Activated CD4-positive, alpha-beta T cell treated with anti-CD3 and anti-CD28 coated beads, Interleukin-2, Interleukin-4, amounts not matched to agents 100 ng/mL and 50 ng/mL, durations not matched to agents 16 hours and 8 hours (primary cell): ENCODE data around the gene HAO1.
"Not testable (repeated sequence)": the region's sequence is repeated elsewhere in the genome, so short reads cannot be mapped to it uniquely, and the experiment has no call there.

ENCODE experiments used
- DNase-seq: peaks from one replicate; pipeline ENCODE4 v3.0.0-alpha.2; 2020; ENCODE audit warnings: low spot score

Gene HAO1

DNA sequence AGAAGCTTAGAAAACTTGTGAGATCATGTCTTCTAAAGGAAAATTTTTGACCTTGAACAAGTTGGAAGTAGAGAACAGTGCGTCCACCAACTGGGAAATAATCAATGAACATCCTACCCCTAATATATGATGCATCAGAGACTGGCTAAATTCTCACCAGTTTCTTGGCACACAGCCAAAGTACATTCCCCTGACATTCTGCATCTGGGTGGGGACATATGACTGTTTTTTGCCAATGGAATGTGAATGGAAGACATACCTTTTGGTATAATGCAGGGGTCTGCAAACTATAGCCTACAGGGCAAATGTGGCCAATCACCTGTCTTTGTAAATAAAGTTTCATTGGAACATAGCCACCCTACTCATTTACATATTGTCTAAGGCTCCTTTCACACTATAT is 84.7 kb downstream of the HAO1 start:
- DNase-seq: no peak

DNA sequence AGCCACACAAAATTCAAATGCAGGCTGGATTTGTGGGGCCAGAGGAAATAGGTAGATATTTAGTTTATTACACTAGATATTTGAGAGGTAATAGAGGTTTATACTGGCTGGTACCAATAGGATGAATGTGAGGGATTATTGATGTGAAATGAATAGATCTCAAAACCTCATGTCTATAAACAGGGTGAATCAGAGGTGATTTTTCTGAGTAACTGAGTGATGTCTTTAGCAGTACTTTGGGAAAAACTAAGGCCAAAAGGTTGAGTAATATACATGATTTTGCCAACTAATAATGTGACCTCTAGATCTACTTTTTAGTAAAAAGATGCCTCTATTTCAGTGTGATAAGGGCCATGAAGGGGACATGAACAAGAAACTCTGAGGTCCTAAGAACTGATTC is 86.8 kb downstream of the HAO1 start:
- no peak for DNase-seq

DNA sequence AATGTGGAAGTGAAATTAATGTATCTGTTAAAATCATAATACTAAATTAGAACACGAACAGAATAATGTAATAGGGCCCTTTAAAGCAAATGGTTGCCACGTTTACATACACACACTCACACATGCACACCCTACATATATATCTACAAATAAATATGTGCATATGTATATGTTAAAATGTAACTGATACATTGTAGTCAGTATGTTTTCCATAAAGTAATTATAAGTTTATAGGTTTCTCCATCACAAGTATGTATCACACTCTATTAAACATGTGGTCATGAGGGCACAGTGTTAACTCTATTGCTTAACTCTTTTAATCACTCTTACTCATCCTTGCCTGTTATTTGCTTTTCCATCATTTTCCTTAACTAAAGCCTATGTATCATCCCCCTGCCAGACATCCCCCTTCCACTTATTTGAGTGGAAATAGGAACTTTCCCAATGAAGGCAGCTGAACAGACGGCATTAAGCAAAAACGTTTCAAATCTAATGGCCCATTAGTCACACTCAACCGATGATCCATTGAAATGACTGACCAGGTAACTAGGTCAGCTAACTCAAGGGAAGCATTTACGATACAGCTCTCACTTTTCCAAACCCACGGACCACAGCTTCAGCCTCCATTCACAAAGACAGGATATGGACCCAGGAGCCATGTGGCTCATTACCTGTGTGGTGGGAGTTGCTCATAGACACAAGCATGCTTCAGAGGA is 89.3 kb downstream of the HAO1 start:
- DNase-seq: no peak

DNA sequence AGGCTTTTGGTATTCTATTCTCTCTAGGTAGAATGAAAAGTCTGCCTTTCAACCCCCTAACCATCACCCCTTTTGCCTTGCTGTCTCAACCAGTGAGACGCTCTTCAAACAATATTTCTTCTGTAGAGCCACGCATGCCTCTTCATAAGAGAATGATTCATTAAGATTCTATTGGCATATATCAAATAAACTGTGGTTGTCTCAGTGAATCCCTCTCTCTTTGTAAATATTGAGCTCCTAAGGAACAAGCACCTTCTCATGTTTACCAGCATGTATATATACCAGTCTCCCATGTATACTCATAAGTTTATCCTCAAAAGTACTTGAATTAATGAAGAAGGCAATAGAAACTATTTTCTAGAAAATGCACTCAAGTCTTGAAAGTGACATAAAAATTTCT is 90.6 kb downstream of the HAO1 start:
- no peak for DNase-seq

DNA sequence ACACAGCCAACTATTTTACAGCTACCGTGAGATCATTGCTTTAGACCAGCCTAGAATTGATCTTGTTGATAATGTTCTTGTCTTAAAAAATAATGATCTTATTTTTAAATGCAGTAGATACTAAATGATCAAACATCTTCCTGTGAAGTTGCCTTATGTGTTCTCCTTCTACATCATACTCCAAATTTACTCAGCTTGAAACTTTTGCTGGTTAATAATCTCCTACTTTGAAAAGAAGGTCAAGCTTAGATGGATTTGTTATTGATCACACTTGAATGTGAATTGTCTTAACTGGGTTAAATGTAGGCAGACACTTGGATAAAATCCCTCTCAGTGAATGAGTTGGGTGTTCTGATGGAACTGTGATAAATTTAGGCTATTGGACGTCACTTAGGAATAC is 91.9 kb downstream of the HAO1 start:
- DNase-seq: no peak

DNA sequence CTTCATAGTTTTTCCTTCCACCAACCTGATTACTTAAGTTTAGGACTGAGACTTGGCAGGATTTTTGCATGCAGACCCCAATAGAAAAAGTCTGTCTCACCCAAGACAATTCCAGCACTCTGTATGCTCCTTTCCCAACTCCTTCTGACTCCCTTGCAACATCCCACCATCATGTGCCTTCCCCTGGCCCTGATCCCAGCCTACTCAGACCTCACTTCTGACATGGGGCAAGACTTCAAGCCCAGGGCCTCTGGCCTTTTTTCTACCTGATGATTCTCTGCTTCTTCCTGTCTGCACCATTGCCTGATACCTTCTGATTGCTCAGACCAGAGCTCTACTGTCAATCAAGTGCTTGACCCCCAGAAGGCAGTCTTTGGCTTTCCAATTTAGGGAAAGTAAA is 96.6 kb downstream of the HAO1 start:
- no peak for DNase-seq

DNA sequence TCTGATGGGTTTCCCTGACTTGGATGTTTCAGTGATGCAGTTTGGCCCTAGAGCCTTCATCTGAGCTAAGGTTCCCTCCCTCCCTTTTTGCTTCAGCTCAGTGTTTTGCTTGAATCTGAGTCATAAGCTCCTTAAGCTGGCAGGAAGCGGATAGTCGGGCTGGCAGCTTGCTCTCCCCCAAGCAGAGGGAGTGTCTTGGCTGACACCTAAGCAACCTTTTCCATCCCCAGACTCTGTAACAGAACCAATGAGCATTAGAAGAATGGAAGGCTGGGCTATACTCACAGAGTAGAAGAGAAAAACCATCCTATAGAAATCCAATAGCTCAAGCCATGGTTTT is 98.3 kb downstream of the HAO1 start:
- no peak for DNase-seq

DNA sequence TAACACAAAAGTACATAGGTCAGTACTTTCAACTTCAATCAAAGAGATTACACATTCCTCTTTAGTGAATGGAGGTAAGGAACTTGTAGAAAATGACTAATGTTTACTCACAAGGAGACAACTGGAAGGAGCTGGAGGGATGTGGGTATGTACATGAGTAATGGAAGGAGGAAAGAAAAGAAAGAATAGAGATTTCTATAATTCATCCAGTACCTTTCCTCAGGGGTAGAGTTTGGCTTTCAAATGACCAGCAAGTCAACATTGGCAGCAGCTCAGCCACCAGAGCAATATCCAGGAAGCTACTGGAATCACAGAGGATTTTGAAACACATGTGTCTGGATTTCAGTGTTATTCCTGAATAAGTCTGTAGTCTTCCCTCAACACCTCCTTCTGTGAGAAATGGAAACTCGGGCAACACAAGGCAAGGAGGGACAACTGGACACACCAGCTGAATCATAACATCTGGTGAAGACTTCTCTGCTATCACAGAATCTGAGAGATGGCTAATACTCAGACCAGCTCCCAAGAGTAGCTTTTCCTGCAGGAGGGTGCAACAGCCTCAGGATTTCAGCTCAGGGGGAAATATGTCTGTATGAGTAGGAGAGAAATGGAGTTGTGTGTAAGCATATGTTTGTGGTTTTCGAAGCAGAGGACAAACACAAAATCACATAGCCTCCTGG is 98.8 kb downstream of the HAO1 start:
- no peak for DNase-seq

DNA sequence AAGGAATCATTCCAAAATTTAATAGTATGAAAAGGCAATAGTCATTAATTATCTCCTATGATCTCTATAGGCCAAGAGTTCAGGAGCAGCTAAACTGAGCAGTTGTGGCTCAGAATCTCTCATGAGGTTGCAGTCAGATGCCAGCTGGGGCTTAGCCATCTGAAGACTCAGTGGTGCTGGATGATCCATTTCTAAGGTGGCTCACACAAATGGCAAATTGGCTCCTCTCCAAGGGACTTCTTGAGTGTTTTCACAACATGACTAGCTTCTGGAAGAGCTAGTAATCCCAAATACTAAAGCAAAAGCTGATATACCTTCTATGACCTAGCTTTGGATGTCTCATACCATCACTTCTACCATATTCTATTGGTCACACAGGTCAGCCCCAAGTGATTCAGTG is 104.2 kb downstream of the HAO1 start:
- DNase-seq: no peak

DNA sequence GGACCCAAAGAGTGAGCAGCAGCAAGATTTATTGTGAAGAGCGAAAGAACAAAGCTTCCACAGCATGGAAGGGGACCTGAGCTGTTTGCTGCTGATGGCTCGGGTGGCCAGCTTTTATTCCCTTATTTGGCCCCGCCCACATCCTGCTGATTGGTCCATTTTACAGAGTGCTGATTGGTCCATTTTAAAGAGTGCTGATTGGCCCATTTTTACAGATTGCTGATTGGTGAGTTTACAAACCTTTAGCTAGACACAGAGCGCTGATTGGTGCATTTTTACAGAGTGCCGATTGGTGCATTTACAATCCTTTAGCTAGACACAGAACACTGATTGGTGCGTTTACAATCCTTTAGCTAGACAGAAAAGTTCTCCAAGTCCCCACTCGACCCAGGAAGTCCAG is 105.8 kb downstream of the HAO1 start:
- DNase-seq: not testable (repeated sequence)
